Measurements from ENCODE around the gene RGS17. TPM values are rescaled to one million over a fixed set of nuclear protein-coding genes. Genes with fewer than 3 reads are reported as not detected.

The RGS17 gene
- 3.9 and 8.0 TPM in 2 replicates for total RNA-seq

- no peak for TF ChIP-seq CTCF (conservative IDR thresholded peaks at IDR 0.05; ENCODE audit: low read depth, low read length)
- no peak for DNase-seq (ENCODE audit: low read depth)
- H3K4me3 ChIP-seq (ENCODE audit: low read depth, low read length), result peak within 1 kb of the TSS; percentile 92
These were observed at the start of gene RGS17 for GRCh38 chr6:153131037-153131981. Gene RGS17, minus strand, starts transcription at chr6:153131282. Its CDS starts 87,264 bp downstream, at chr6:153044018.

- H3K4me3 ChIP-seq (ENCODE audit: low read depth, low read length), result no peak overlapping the region
- TF ChIP-seq CTCF (conservative IDR thresholded peaks at IDR 0.05; ENCODE audit: low read depth, low read length), result no peak
- DNase-seq (ENCODE audit: low read depth), result no peak
These were observed 41.7 kb upstream of the RGS17 start for GRCh38 chr6:153172815-153173214.

- DNase-seq (ENCODE audit: low read depth), result peak; percentile 55
These were observed 39.4 kb upstream of the RGS17 start for GRCh38 chr6:153170511-153170910.

GRCh38 chr6:153167907-153168306 is 36.8 kb upstream of the RGS17 start:
- DNase-seq (ENCODE audit: low read depth), result no peak
- H3K4me3 ChIP-seq (ENCODE audit: low read depth, low read length), result no peak overlapping the region
- no peak for TF ChIP-seq CTCF (conservative IDR thresholded peaks at IDR 0.05; ENCODE audit: low read depth, low read length)

More at GRCh38 chr6:153170511-153170910, 39.4 kb upstream of the RGS17 start:
- no peak overlapping the region for H3K4me3 ChIP-seq (ENCODE audit: low read depth, low read length)
- TF ChIP-seq CTCF (conservative IDR thresholded peaks at IDR 0.05; ENCODE audit: low read depth, low read length), result no peak

GRCh38 chr6:153167061-153167891 is 36.2 kb upstream of the RGS17 start:
- peak overlapping the region; percentile 17 for H3K4me3 ChIP-seq (ENCODE audit: low read depth, low read length)
- no peak for TF ChIP-seq CTCF (conservative IDR thresholded peaks at IDR 0.05; ENCODE audit: low read depth, low read length)
- DNase-seq (ENCODE audit: low read depth), result peak; percentile 89

GRCh38 chr6:153162646-153163045 is 31.6 kb upstream of the RGS17 start:
- TF ChIP-seq CTCF (conservative IDR thresholded peaks at IDR 0.05; ENCODE audit: low read depth, low read length), result no peak
- no peak for DNase-seq (ENCODE audit: low read depth)
- no peak overlapping the region for H3K4me3 ChIP-seq (ENCODE audit: low read depth, low read length)
